WTC11 (cell line): ENCODE data around the gene EDN2. TPM values are rescaled to one million over a fixed set of nuclear protein-coding genes. Genes with fewer than 3 reads are reported as not detected.

Experiments
- ATAC-seq: fragments of 200-7000 bp; cut with Tn5 transposase; 2 replicates; pipeline ENCODE4 v1.10.0; 2021; ENCODE audit warnings: mild to moderate bottlenecking, moderate library complexity
- CTCF ChIA-PET: fragments of 300-600 bp; sonication (Branson Sonifier 250); formaldehyde crosslinking; loops from one replicate; lab custom pipeline; 2021; ENCODE audit warnings: antibody characterized with exemption; lab: Charles Lee
- POLR2A ChIA-PET: fragments of 350-600 bp; sonication (Branson Sonifier 250); formaldehyde crosslinking; loops from one replicate; lab custom pipeline; 2021; ENCODE audit warnings: antibody characterized with exemption; lab: Charles Lee
- DNase-seq: peaks from one replicate; pipeline ENCODE4 v3.0.0; 2021; ENCODE audit warnings: low spot score
- H3K27ac Mint-ChIP-seq: 2 replicates; pipeline ENCODE4 v1.8.0; 2021; ENCODE audit warnings: mixed read lengths
- H3K27me3 Mint-ChIP-seq: 2 replicates; pipeline ENCODE4 v1.8.0; 2021; ENCODE audit warnings: low read depth, mild to moderate bottlenecking, moderate library complexity, mixed read lengths
- H3K36me3 Mint-ChIP-seq: 2 replicates; pipeline ENCODE4 v1.8.0; 2021; ENCODE audit warnings: mixed read lengths
- H3K4me1 Mint-ChIP-seq: 2 replicates; pipeline ENCODE4 v1.8.0; 2022; ENCODE audit warnings: mixed read lengths
- H3K4me3 Mint-ChIP-seq: 2 replicates; pipeline ENCODE4 v1.8.0; 2021; ENCODE audit warnings: mild to moderate bottlenecking, moderate library complexity, mixed read lengths
- H3K9me3 Mint-ChIP-seq: 2 replicates; pipeline ENCODE4 v1.8.0; 2021; ENCODE audit warnings: mixed read lengths
- ATF1 ChIP-seq: sonication (generic); formaldehyde crosslinking; IDR thresholded peaks from 2 replicates; pipeline ENCODE4 v1.8.1; 2023; ENCODE audit warnings: mild to moderate bottlenecking, moderate library complexity, missing genetic modification reagents
- ATF6 ChIP-seq: sonication (generic); formaldehyde crosslinking; IDR thresholded peaks from 2 replicates; pipeline ENCODE4 v1.8.1; 2023; ENCODE audit warnings: mild to moderate bottlenecking, missing genetic modification reagents
- CDX4 ChIP-seq: fragments of 250-450 bp; sonication (Bioruptor Pico); IDR thresholded peaks from 2 replicates; pipeline ENCODE4 v1.9.0; 2021; ENCODE audit warnings: moderate library complexity, mild to moderate bottlenecking, inconsistent platforms, borderline replicate concordance
- E2F1 ChIP-seq: sonication (generic); formaldehyde crosslinking; IDR thresholded peaks from 2 replicates; pipeline ENCODE4 v1.8.0; 2022; ENCODE audit warnings: mild to moderate bottlenecking, missing genetic modification reagents
- ESRRA ChIP-seq: sonication (generic); formaldehyde crosslinking; IDR thresholded peaks from 2 replicates; pipeline ENCODE4 v1.8.1; 2022; ENCODE audit warnings: mild to moderate bottlenecking, missing genetic modification reagents, borderline replicate concordance
- FOXJ3 ChIP-seq: sonication (generic); formaldehyde crosslinking; IDR thresholded peaks from 2 replicates; pipeline ENCODE4 v1.9.0; 2021; ENCODE audit warnings: missing genetic modification reagents, mild to moderate bottlenecking, borderline replicate concordance
- FOXP1 ChIP-seq: sonication (generic); formaldehyde crosslinking; IDR thresholded peaks from 2 replicates; pipeline ENCODE4 v1.8.0; 2022; ENCODE audit warnings: missing genetic modification reagents, mild to moderate bottlenecking, moderate library complexity, borderline replicate concordance
- IRF1 ChIP-seq: sonication (generic); formaldehyde crosslinking; IDR thresholded peaks from 2 replicates; pipeline ENCODE4 v1.8.0; 2023; ENCODE audit warnings: missing genetic modification reagents
- JUN ChIP-seq: sonication (generic); formaldehyde crosslinking; IDR thresholded peaks from 2 replicates; pipeline ENCODE4 v1.8.0; 2023; ENCODE audit warnings: mild to moderate bottlenecking, missing genetic modification reagents
- KAT7 ChIP-seq: sonication (generic); formaldehyde crosslinking; IDR thresholded peaks from 2 replicates; pipeline ENCODE4 v1.8.1; 2023; ENCODE audit warnings: missing genetic modification reagents, mild to moderate bottlenecking, borderline replicate concordance
- MAX ChIP-seq: sonication (generic); formaldehyde crosslinking; IDR thresholded peaks from 2 replicates; pipeline ENCODE4 v1.8.0; 2022; ENCODE audit warnings: mild to moderate bottlenecking, missing genetic modification reagents
- NFYB ChIP-seq: sonication (generic); formaldehyde crosslinking; conservative IDR thresholded peaks from 2 replicates; pipeline ENCODE4 v1.8.0; 2022; ENCODE audit warnings: low read depth, missing genetic modification reagents
- NR1H2 ChIP-seq: sonication (generic); formaldehyde crosslinking; IDR thresholded peaks from 2 replicates; pipeline ENCODE4 v1.9.0; 2021; ENCODE audit warnings: mild to moderate bottlenecking, moderate library complexity, missing genetic modification reagents
- PRRX2 ChIP-seq: fragments of 250-450 bp; sonication (Bioruptor Pico); IDR thresholded peaks from 2 replicates; pipeline ENCODE4 v1.8.0; 2021; ENCODE audit warnings: mild to moderate bottlenecking
- SMAD4 ChIP-seq: sonication (generic); formaldehyde crosslinking; IDR thresholded peaks from 2 replicates; pipeline ENCODE4 v1.8.0; 2022; ENCODE audit warnings: mild to moderate bottlenecking, missing genetic modification reagents
- SP1 ChIP-seq: sonication (generic); formaldehyde crosslinking; conservative IDR thresholded peaks from 2 replicates; pipeline ENCODE4 v1.8.1; 2022; ENCODE audit warnings: missing genetic modification reagents
- TCF7 ChIP-seq: sonication (generic); formaldehyde crosslinking; IDR thresholded peaks from 2 replicates; pipeline ENCODE4 v1.8.0; 2022; ENCODE audit warnings: mild to moderate bottlenecking, low read depth, missing genetic modification reagents, moderate library complexity
- TEAD4 ChIP-seq: sonication (generic); formaldehyde crosslinking; IDR thresholded peaks from 2 replicates; pipeline ENCODE4 v1.8.0; 2022; ENCODE audit warnings: mild to moderate bottlenecking, missing genetic modification reagents
- ZNF263 ChIP-seq: sonication (generic); formaldehyde crosslinking; IDR thresholded peaks from 2 replicates; pipeline ENCODE4 v1.8.1; 2022; ENCODE audit warnings: low read depth, mild to moderate bottlenecking, moderate library complexity, missing genetic modification reagents
- ZNF281 ChIP-seq: sonication (generic); formaldehyde crosslinking; IDR thresholded peaks from 2 replicates; pipeline ENCODE4 v1.8.0; 2023; ENCODE audit warnings: mild to moderate bottlenecking, missing genetic modification reagents
- ZNF416 ChIP-seq: fragments of 250-450 bp; sonication (Bioruptor Pico); IDR thresholded peaks from 2 replicates; pipeline ENCODE4 v1.9.0; 2021; ENCODE audit warnings: mild to moderate bottlenecking, inconsistent platforms
- ZNF532 ChIP-seq: fragments of 250-450 bp; sonication (Bioruptor Pico); IDR thresholded peaks from 2 replicates; pipeline ENCODE4 v1.9.0; 2021; ENCODE audit warnings: mild to moderate bottlenecking, borderline replicate concordance
- ZNF671 ChIP-seq: fragments of 250-450 bp; sonication (Bioruptor Pico); IDR thresholded peaks from 2 replicates; pipeline ENCODE4 v1.8.0; 2021; ENCODE audit warnings: mild to moderate bottlenecking
- total RNA-seq: library from RNA; stranded (reverse); gene quantifications from 3 replicates; pipeline ENCODE4 v1.2.3, GENCODE V29; 2021

The EDN2 gene
- total RNA-seq, 1 experiment from 2014 or later: 0.33 TPM

GRCh38 chr1:41466146-41466545, 18.3 kb downstream of the EDN2 start:
- H3K9me3 Mint-ChIP-seq: peaks cover 6% of the 10 kb centered on the region
- no peaks in the 10 kb centered on the region for H3K36me3 Mint-ChIP-seq
- no peak for TF ChIP-seq NFYB
- H3K27me3 Mint-ChIP-seq: no peaks in the 10 kb centered on the region
- H3K4me1 Mint-ChIP-seq: no peaks in the 10 kb centered on the region
- ATAC-seq: no peak
- POLR2A ChIA-PET: no interaction called here
- H3K27ac Mint-ChIP-seq: no peak overlapping the region
- no peak overlapping the region for H3K4me3 Mint-ChIP-seq
- CTCF ChIA-PET: interaction anchor here (0.7 to 1.4 kb wide), 4 partner anchors 19 to 205 kb away, joined by 3 to 5 read pairs (median 3); partner anchors contain the start of gene EDN2
- no peak for DNase-seq

- Mint-ChIP-seq H3K36me3 (no peaks in the 10 kb centered on the region), H3K27me3 (no peaks in the 10 kb centered on the region), H3K9me3 (peaks cover 6% of the 10 kb centered on the region)
- POLR2A ChIA-PET: no interaction called here
- CTCF ChIA-PET: interaction anchor here (0.7 to 1.1 kb wide), 3 partner anchors 19 to 206 kb away, joined by 3 to 5 read pairs (median 3); partner anchors contain the start of gene EDN2
- TF ChIP-seq NR1H2 (CRISPR knock-in tag) (no peak), E2F1 (no peak), CDX4 (no peak), JUN (CRISPR knock-in tag) (no peak), IRF1 (CRISPR knock-in tag) (no peak), SP1 (no peak), ESRRA (CRISPR knock-in tag) (no peak), KAT7 (CRISPR knock-in tag) (no peak), ZNF281 (CRISPR knock-in tag) (no peak), TEAD4 (CRISPR knock-in tag) (no peak), MAX (no peak), ZNF416 (CRISPR knock-in tag) (no peak), TCF7 (CRISPR knock-in tag) (no peak), FOXP1 (CRISPR knock-in tag) (no peak), ATF1 (CRISPR knock-in tag) (no peak)
- TF ChIP-seq, all 79 proteins: peak for 0
- no peak overlapping the region for H3K4me3 Mint-ChIP-seq
- no peak for DNase-seq
- no peak for ATAC-seq
- H3K4me1 Mint-ChIP-seq: no peaks in the 10 kb centered on the region
- no peak overlapping the region for H3K27ac Mint-ChIP-seq
Measured at GRCh38 chr1:41465741-41466140, 18.7 kb downstream of the EDN2 start.

GRCh38 chr1:41464885-41465284, 19.6 kb downstream of the EDN2 start:
- H3K36me3 Mint-ChIP-seq: no peaks in the 10 kb centered on the region
- no peaks in the 10 kb centered on the region for H3K4me1 Mint-ChIP-seq
- ChIA-PET CTCF (no interaction called here), POLR2A (no interaction called here)
- ATAC-seq (no peak), DNase-seq (no peak)
- no peaks in the 10 kb centered on the region for H3K27me3 Mint-ChIP-seq
- H3K9me3 Mint-ChIP-seq: peaks cover 6% of the 10 kb centered on the region
- H3K4me3 Mint-ChIP-seq: no peak overlapping the region
- H3K27ac Mint-ChIP-seq: no peak overlapping the region
- TF ChIP-seq ATF6 (CRISPR knock-in tag): no peak
- TF ChIP-seq ZNF671 (CRISPR knock-in tag): no peak
- TF ChIP-seq SMAD4 (CRISPR knock-in tag): no peak
- no peak for TF ChIP-seq PRRX2 (CRISPR knock-in tag)
- no peak for TF ChIP-seq ZNF532
- no peak for TF ChIP-seq FOXJ3
- no peak for TF ChIP-seq ZNF263 (CRISPR knock-in tag)
